HAP-1 (cell line): Measurements from ENCODE around the gene NRSN2.

Experiments used
- DNase-seq, 2 experiments: peaks; one replicate each; pipeline ENCODE4 v3.0.0-alpha.2; 2016 to 2020; ENCODE audit warnings: low spot score in 2 of 2
- H3K27me3 ChIP-seq: fragments of 250-450 bp; sonication (Bioruptor Pico); 2 replicates; pipeline ENCODE4 v1.5.1; 2020; ENCODE audit warnings: low read depth, mild to moderate bottlenecking, moderate library complexity
- H3K36me3 ChIP-seq: fragments of 250-450 bp; sonication (Bioruptor Pico); replicated peaks from 2 replicates; pipeline ENCODE4 v1.5.1; 2020; ENCODE audit warnings: mild to moderate bottlenecking
- H3K4me1 ChIP-seq: fragments of 250-450 bp; sonication (Bioruptor Pico); 2 replicates; pipeline ENCODE4 v1.5.1; 2020; ENCODE audit warnings: mild to moderate bottlenecking
- H3K4me3 ChIP-seq: fragments of 250-450 bp; sonication (Bioruptor Pico); 2 replicates; pipeline ENCODE4 v1.5.1; 2020; ENCODE audit warnings: mild to moderate bottlenecking, moderate library complexity
- H3K9me3 ChIP-seq: fragments of 250-450 bp; sonication (Bioruptor Pico); 2 replicates; pipeline ENCODE4 v1.5.1; 2020; ENCODE audit warnings: mild to moderate bottlenecking, moderate library complexity
- in situ Hi-C: fragments of 300-500 bp; cut with MboI; formaldehyde crosslinking; loops from 3 replicates; pipeline ENCODE4 v1.14.3; 2020; ENCODE audit warnings: low sequenced_read_pairs, inconsistent platforms, mixed read lengths

The NRSN2 gene, protein sequence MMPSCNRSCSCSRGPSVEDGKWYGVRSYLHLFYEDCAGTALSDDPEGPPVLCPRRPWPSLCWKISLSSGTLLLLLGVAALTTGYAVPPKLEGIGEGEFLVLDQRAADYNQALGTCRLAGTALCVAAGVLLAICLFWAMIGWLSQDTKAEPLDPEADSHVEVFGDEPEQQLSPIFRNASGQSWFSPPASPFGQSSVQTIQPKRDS

DNA sequence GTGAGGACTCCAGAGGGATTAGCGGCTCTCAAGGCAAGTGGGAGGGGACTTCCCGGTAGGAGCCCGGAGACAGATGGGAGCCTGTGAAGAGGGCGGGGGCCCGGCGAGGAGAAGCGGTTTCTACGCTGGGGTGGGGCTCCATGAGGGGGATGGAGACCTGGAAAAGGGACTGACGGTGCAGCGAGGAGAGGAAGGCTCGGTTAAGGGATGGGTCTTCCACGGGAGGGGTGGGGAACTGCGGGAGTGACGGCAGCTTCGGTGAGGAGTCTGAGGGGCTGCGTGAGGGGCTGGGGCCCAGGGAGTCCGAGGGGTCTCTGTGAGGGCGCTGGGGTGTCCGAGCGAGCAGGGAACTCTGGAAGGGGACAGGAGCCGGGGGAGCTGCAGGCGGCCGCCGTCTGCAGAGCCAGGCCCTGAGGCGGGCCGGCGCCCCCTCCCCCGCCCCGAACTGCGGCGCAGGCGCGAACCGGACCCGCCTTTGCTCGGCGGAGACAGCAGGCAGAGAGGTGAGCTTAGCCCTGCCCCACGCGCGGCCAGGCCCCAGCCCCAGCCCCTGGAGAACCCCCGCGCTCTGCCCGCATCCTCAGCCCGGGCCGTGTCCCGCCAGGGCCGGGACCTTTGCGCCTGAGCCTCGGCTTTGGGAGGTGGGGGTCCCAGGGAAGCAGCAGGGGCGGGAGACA, at the start of gene NRSN2:
Gene NRSN2 (plus strand): TSS at position 472 of the 677 bp plus-strand sequence. CDS start 2,533 bp downstream, outside the sequence.
- H3K27me3 ChIP-seq, result no peaks in the 10 kb centered on the region
- H3K4me3 ChIP-seq, result peak within 1 kb of the TSS; percentile 61
- H3K36me3 ChIP-seq, result peaks cover 19% of the 10 kb centered on the region
- DNase-seq, result peak; percentile 89 to 92
- H3K4me1 ChIP-seq, result peaks cover 12% of the 10 kb centered on the region
- in situ Hi-C loops, result no loop called here
- H3K9me3 ChIP-seq, result no peaks in the 10 kb centered on the region

DNA sequence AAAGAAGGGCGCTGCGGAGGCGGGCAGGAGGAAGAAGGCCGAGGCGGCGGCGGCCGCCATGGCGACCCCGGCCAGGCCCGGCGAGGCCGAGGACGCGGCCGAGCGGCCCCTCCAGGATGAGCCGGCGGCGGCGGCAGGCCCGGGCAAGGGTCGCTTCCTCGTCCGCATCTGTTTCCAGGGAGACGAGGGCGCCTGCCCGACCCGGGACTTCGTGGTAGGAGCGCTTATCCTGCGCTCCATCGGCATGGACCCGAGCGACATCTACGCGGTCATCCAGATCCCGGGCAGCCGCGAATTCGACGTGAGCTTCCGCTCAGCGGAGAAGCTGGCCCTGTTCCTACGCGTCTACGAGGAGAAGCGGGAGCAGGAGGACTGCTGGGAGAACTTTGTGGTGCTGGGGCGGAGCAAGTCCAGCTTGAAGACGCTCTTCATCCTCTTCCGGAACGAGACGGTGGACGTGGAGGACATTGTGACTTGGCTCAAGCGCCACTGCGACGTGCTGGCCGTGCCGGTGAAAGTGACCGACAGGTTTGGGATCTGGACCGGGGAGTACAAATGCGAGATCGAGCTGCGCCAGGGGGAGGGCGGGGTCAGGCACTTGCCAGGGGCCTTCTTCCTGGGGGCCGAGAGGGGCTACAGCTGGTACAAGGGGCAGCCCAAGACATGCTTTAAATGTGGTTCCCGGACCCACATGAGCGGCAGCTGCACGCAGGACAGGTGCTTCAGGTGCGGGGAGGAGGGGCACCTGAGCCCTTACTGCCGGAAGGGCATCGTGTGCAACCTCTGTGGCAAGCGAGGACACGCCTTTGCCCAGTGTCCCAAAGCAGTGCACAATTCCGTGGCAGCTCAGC, 48.8 kb upstream of the NRSN2 start:
- peaks cover 17% of the 10 kb centered on the region for H3K36me3 ChIP-seq
- in situ Hi-C loops, result no loop called here
- H3K27me3 ChIP-seq, result no peaks in the 10 kb centered on the region
- H3K4me3 ChIP-seq, result peak overlapping the region; percentile 63
- H3K4me1 ChIP-seq, result peaks cover 19% of the 10 kb centered on the region
- peaks cover 2% of the 10 kb centered on the region; the same call in 1 of the 2 replicates for H3K9me3 ChIP-seq
- peak in 1 of 2 experiments; percentile 58 for DNase-seq

DNA sequence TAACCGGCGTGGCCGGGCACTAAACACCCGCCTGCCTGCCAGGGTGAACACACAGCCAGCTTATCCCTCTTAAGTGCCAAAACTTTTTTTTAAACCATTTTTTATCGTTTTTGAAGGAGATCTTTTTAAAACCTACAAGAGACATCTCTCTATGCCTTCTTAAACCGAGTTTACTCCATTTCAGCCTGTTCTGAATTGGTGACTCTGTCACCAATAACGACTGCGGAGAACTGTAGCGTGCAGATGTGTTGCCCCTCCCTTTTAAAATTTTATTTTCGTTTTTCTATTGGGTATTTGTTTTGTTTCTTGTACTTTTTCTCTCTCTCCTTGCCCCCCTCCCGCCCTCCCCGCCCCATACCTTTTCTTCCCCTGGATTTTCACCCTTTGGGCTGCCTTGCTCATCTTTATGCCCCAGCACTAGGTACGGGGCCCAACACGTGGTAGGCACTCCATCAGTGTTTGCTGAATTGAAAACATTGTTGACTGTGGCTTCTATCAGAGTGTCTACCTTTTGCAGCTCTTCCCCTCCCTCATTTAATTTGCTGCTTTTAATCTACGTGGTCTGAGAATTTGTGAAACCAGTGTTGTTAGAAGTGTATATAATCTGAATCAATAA, 48.0 kb upstream of the NRSN2 start:
- peak overlapping the region; percentile 63 for H3K4me3 ChIP-seq
- in situ Hi-C loops, result no loop called here

DNA sequence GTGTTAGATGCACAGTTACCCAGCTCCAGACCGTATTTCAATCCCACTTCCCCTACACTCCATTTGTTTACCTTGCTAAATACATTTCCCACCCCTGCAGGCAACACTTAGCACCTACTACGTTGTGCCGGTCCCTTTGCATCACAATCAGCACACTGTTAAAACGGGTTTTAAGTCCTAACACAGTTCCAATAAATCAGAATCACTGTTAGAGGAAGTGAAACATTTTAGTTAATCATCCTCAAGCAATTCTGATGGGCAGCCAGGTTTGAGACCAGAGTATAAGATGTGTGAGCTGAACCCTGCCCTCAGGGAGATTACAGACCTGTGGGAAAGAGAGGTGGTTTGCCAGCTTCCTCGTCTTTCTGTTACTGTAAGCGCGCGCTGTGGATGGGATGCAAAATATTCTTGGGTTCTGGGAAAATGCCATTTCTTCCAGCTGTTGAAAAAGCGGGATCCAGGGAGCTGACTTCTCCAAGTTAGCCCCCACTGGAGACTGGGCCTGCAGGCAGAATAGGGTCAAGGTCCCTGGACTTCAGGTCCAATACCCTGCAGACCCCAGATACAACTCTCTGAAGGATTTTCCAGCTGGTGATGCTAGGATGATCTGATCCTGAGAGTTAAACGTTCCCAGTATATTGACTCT, 46.4 kb upstream of the NRSN2 start:
- Histone ChIP-seq H3K27me3 (no peaks in the 10 kb centered on the region), H3K36me3 (peaks cover 17% of the 10 kb centered on the region), H3K4me3 (peak overlapping the region; percentile 63), H3K9me3 (peaks cover 2% of the 10 kb centered on the region; the same call in 1 of the 2 replicates), H3K4me1 (peaks cover 19% of the 10 kb centered on the region)
- in situ Hi-C loops, result no loop called here
- DNase-seq, result peak; percentile 40 to 47

More for the DNA sequence above, 48.0 kb upstream of the NRSN2 start:
- H3K36me3 ChIP-seq, result peaks cover 17% of the 10 kb centered on the region
- H3K4me1 ChIP-seq, result peaks cover 19% of the 10 kb centered on the region
- DNase-seq, result no peak
- H3K27me3 ChIP-seq, result no peaks in the 10 kb centered on the region
- peaks cover 2% of the 10 kb centered on the region; the same call in 1 of the 2 replicates for H3K9me3 ChIP-seq

GRCh38 chr20:301886-302848, 44.7 kb upstream of the NRSN2 start:
- Histone ChIP-seq H3K9me3 (peaks cover 2% of the 10 kb centered on the region; the same call in 1 of the 2 replicates), H3K4me1 (peaks cover 13% of the 10 kb centered on the region), H3K36me3 (peaks cover 17% of the 10 kb centered on the region), H3K4me3 (no peak overlapping the region), H3K27me3 (no peaks in the 10 kb centered on the region)
- in situ Hi-C loops, result no loop called here
- DNase-seq, result no peak

GRCh38 chr20:305745-306144, 41.2 kb upstream of the NRSN2 start:
- H3K27me3 ChIP-seq, result no peaks in the 10 kb centered on the region
- H3K36me3 ChIP-seq, result peaks cover under 1% of the 10 kb centered on the region
- peaks cover 11% of the 10 kb centered on the region for H3K4me1 ChIP-seq
- DNase-seq, result no peak
- no peak overlapping the region for H3K4me3 ChIP-seq
- no peaks in the 10 kb centered on the region for H3K9me3 ChIP-seq
- in situ Hi-C loops, result no loop called here

DNA sequence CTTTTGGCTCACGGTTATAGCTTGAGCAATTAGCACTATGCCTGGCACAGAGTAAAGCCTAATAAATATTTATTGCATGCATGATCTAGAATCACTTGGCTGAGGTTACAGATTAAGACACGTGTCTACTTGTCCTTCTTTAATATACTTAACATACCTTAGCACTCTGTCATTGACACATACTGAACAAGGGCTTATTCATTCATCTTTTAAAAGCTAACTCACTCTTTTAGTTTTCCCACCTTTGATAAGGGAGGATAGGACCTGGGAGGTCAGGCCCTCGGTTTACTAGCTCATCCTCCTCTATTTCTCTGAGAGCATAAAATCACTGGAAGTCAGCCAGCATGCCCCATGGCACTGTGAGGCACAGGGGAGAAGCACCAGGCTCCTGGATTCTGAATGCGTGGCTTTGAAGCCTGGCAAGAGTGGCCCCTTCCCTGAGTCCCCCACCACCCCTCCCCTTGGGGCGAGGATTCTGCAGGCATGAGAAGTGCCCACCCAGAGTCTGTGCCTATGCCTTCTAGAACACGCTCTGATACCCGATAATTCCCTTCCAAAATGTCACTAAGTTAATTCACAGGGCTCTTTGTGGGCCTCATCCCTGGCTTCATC, 38.4 kb upstream of the NRSN2 start:
- Histone ChIP-seq H3K4me3 (no peak overlapping the region), H3K9me3 (no peaks in the 10 kb centered on the region), H3K4me1 (peaks cover 13% of the 10 kb centered on the region), H3K27me3 (no peaks in the 10 kb centered on the region), H3K36me3 (no peaks in the 10 kb centered on the region)
- in situ Hi-C loops, result no loop called here
- no peak for DNase-seq

DNA sequence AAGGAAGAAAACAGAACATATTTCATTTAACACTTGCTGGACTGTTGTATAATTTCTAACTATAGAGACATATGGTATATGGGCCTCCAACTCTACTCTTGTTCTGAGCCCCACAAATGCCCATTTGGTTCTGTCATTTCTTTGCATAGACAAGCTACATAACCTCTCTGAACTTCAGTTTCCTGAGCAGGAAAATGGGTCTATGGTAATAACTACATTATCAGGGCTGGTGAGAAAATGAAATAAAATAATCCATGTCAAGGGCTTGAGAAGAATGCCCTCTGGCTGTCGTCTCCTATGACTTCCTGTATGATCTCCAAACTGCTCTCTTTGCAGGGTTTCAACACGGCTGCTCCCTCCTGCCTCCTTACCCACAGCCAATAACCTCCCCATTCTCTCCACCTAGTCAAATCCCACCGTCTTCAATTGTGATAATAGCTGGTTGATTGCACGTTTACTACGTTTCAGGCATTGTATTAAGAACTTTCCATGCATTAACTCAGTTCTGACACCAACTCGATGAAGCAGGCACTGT, 37.5 kb upstream of the NRSN2 start:
- no peak for DNase-seq
- H3K36me3 ChIP-seq, result no peaks in the 10 kb centered on the region
- no peaks in the 10 kb centered on the region for H3K9me3 ChIP-seq
- in situ Hi-C loops, result no loop called here
- peak overlapping the region; percentile 26 for H3K4me3 ChIP-seq
- peaks cover 13% of the 10 kb centered on the region for H3K4me1 ChIP-seq
- H3K27me3 ChIP-seq, result no peaks in the 10 kb centered on the region

DNA sequence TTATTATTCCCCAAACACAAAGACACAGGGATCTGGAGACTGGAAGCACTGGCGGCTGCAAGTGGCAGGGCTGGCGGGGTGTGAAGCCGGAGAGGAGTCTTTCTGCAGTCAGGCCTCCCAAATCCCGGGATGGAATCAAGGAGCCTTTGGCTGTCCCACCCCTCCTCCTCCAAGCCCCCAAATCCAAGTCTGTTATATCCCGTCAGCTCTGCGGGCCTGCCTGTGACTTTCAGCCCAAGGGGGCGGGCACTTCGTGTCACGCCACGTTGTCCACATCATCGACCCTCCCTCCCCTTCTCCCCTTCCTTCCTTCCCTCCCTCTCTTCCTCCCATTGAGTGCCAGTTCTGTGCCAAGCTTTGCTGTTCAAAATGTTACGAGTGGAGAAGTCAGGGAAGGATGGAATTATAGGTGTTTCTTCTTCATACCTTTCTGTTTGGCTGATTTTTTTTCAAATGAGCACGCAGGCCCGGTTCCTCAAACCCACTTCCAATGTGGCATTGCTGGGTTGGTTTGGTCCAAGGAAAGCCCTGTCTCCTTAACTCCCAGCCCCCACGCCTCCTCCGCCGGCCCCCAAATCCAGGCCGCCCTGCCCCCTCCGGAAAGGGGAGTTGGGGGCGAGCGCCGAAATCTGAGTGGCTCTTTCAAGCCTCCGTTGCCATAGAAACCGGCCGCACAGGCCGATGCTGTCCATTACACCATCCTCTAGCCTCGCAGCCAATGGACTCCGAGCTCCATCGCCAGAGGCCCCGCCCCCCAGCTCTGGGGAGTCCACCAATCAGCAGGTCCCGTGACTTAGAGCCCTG, 36.9 kb upstream of the NRSN2 start:
- no peaks in the 10 kb centered on the region for H3K36me3 ChIP-seq
- no peaks in the 10 kb centered on the region for H3K27me3 ChIP-seq
- H3K4me1 ChIP-seq, result peaks cover 13% of the 10 kb centered on the region
- in situ Hi-C loops, result no loop called here
- DNase-seq, result peak; percentile 98 to 99
- peak overlapping the region; percentile 26 for H3K4me3 ChIP-seq
- no peaks in the 10 kb centered on the region for H3K9me3 ChIP-seq

DNA sequence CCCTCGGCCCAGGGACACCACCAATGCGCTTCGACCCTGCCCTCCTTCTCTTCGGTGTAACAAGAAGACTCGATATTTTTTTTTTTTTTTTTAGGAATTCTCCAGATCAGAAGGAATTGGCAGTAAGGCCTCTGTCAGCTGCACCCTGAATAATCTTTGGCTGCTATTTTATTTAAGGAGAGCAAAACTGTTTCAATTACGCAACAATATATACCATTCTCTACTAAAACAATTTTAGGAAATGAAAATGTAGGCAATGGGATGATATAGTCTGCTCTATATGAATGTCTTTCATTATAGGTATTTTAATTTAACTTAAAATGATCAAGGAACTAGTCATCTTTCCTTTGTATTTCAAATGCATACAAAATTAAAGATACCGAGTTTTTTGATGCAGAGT, 36.3 kb upstream of the NRSN2 start:
- Histone ChIP-seq H3K27me3 (no peaks in the 10 kb centered on the region), H3K36me3 (no peaks in the 10 kb centered on the region), H3K4me1 (peaks cover 13% of the 10 kb centered on the region), H3K9me3 (no peaks in the 10 kb centered on the region), H3K4me3 (no peak overlapping the region)
- in situ Hi-C loops, result no loop called here
- no peak for DNase-seq

DNA sequence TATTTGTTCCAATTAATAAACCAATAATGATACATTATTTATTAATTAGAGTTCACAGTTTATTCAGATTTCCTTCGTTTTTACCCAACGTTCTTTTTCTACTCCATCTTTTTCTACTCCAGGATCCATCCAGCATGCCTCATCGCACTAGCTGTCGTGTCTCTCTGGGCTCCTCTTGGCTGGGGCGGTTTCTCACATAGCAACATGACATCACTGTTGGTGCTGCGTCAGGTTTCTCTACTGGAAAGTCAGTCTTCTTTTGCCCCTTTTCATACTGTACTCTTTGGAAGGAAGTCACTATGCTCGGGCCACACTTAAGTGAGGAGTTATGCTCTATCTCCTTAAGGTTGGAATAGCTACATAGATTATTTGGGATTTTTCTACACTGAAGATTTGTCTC, 35.3 kb upstream of the NRSN2 start:
- no peaks in the 10 kb centered on the region for H3K9me3 ChIP-seq
- H3K27me3 ChIP-seq, result no peaks in the 10 kb centered on the region
- H3K4me1 ChIP-seq, result peaks cover 13% of the 10 kb centered on the region
- no peak for DNase-seq
- no peaks in the 10 kb centered on the region for H3K36me3 ChIP-seq
- no peak overlapping the region for H3K4me3 ChIP-seq
- in situ Hi-C loops, result no loop called here
